Fibroblast of skin of abdomen (primary cell): ENCODE data around the gene GGA1.

Experiments
- DNase-seq: peaks from one replicate; pipeline ENCODE4 v3.0.0-alpha.2; 2013

The GGA1 gene

DNA sequence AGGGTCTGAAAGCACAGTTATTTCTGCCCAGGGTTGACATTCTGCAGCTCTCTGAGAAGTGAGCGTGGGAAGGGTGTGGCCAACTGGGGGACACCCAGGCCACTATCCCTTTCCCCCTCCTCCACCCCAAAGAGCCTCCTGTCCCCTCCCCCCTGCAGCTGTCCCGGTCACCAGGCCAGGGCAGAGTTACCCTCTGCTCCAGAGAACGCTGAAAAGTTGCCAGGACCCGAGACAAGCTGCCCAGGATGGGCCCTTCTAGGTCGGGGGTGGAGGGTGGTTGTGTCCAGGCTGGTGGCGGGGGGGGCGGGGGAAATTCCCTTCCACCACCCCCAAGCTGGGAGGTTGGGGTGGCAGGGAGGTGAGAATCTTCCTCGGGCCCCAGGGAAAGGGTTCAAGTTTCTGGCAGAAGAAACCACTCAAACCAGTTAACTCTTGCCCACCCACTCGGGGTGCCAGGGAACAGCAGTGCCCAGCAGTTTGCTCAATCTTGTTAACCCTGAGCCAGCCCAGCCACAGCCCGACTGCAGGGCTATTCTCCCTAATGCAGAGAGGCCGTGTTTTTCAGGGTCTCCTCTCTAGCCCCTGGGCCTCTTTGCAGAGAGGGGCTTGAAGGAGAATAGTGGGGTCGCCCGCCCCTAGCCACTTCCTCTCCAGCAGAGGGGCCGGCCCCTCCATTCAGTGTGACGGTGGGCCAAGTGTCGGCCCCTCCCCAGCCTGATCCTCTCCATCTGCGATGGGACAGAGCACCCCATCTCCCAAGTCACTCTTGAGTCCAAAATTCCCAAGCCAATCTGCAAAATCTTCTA lies 67.5 kb downstream of the GGA1 start:
- peak; percentile 24 for DNase-seq

DNA sequence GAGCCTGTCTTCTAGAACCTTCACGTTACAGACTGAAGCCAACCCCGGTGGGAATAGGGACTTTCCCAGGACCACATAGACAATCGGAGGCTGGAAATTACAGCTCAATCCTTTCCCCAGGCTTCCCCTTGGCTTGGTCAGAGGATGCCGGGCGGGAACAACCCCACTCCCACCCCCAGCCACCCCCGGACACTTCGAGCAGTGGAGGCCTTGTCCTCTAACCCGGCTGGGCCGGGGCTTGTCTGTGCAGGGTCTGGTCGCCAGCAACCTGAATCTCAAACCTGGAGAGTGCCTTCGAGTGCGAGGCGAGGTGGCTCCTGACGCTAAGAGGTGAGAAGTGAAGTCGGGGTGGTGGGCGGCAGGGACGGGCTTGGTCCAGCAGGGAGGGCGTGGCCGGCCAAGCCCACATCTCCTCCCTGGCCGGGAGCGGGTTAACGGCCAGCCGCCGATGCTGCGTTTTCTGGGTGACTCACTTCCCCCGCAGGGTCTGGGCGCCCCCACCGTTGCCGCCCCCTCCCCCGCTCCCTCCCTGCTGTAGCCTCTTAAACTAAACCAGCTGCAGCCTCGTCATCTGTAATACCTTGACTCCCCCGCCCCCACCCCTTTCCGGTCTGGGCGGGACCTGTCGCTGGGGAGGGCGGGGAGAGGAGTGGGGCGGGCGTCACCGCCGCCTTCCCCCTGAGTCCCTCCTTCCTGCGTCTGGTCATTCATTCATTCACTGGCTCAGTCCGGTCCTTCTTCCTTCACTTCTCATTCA lies 68.3 kb downstream of the GGA1 start:
- DNase-seq, result peak; percentile 99

DNA sequence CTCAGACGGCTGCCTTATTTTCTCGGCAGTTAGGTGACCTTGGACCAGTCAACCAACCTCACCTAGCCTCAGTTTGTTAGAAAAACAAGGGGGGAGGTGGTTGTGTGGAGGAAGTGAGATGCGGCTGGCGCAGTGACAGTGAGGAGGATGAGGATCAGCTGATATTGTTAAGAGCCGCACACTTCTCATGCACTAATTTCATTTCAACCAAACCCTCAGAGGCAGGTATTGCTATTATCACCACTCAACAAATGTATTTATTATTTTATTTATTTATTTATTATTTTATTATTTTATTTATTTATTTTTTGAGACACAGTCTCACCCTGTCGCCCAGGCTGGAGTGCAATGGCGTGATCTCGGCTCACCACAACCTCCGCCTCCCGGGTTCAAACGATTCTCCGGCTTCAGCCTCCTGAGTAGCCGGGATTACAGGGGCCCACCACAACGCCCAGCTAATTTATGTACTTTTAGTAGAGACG lies 68.9 kb downstream of the GGA1 start:
- no peak for DNase-seq

DNA sequence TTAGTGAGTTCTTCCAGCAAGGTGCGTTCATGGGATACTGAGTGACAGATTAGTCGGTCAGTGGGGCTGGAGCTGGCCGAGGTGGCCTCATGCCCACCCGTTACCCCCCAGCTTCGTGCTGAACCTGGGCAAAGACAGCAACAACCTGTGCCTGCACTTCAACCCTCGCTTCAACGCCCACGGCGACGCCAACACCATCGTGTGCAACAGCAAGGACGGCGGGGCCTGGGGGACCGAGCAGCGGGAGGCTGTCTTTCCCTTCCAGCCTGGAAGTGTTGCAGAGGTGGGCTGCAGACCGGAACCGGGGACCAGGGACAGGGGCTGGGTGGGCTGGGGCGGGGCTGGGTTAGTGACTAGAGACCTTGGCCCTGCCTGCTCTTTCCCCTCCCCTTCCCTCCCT lies 69.7 kb downstream of the GGA1 start:
- DNase-seq, result no peak

DNA sequence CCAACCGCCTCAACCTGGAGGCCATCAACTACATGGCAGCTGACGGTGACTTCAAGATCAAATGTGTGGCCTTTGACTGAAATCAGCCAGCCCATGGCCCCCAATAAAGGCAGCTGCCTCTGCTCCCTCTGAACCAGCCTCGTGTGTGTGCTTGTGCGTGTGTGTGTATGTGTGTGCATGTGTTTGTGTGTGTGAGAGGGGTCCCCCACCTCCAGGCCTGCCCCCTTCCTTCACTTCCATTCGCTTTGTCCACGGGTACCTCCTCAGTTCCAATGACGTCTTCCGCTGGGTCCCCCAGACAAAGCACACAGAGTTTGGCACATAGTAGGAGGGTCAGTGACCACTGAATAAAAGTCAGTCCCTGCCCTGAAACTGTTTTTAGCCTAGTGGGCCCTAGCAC lies 71.0 kb downstream of the GGA1 start:
- DNase-seq, result no peak

DNA sequence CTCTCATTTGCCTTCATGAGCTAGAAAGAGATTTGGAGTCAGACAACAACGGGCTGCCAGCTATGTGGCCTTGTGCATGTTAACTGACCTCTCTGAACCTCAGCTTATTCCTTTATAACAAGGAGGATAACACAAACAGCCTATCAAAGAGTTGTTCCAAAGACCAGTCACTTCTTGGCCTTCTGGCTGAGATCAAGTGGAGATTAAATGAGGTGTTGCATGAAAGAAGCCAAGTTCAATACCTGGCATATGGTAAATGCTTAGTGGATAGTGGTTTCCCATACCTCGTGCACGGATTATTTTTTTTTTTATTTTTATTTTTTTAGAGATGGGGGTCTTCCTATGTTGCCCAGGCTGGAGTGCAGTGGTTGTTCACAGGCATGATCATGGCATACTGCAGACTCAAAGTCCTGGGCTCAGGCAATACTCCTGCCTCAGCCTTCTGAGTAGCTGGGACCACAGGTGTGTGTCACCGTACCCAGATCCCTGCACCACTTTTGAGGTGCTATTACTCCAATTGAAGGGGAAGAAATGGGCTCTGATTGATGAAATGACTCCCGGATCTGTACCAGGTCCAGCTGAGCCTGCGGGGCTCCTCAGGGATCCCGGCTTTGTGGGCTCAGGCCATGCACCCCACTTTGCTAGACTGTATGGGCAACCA lies 71.7 kb downstream of the GGA1 start:
- peak; percentile 28 for DNase-seq

DNA sequence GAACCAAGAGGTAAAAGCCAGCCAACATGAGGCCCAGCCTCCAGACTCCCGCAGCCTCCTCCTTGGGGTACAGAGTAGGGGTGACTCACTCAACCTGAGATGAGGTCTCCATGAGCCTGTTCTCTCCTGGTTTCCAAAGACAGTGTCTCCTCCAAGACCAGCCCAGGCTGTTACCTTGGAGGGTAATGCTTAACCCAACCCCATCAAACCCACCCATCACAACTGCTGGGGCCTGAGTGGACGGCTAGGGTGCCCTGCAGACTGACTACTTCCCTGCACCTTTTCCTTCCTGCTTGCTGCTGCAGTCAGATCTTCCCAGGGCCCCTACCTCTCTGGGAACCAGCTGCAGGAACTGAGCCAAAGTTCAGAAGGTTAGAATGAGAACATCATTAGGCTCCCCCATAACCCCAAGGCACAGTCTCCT lies 72.4 kb downstream of the GGA1 start:
- peak; percentile 67 for DNase-seq

DNA sequence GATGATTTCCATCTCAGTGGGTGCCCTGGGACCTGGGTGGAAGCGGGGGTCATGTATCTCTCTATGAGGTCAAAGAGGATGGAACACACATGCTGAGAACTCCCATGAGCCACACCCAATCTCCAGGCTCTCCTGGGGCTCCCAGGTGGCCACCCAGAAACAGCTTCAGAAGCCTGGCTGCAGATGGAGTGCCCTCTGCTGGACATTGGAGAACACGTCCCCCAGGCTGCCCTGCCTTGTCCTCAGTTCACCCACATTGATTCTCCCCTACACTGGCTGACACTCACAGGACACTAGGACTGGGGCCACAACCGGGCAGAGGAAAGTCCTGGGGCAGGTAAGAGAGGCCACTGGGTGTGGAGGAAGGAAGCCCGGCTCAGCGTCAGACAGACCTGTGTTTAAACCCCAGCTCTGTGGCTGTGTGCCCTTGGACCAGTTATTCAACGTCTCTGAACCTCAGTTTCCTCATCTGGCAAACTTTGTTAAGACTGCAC lies 73.0 kb downstream of the GGA1 start:
- DNase-seq, result peak; percentile 76
